GM23338 (cell line): ENCODE results near the gene RBL2.

Experiments
- CREB1 ChIP-seq: fragments of 250-450 bp; sonication (Bioruptor Pico); IDR thresholded peaks from 2 replicates; pipeline ENCODE4 v1.5.0; 2020; ENCODE audit warnings: low read depth, mild to moderate bottlenecking, moderate library complexity
- CTCF ChIP-seq, 2 experiments: fragments of 200-600 bp in 1 of 2; sonication (generic) in 1 of 2; conservative IDR thresholded peaks; 2 replicates each; pipeline versions ENCODE4 v1.5.1 to v1.6.1; 2016 to 2017; ENCODE audit warnings: antibody characterized with exemption in 2 of 2, low read depth in 2 of 2, mild to moderate bottlenecking in 2 of 2, moderate library complexity in 1 of 2
- EZH2 ChIP-seq: fragments of 200-600 bp; sonication (generic); IDR thresholded peaks from one replicate; pipeline ENCODE4 v1.8.0; 2017; ENCODE audit warnings: antibody characterized with exemption, mild to moderate bottlenecking, low read depth; ENCODE audit not compliant: unreplicated experiment
- EZH2phosphoT487 ChIP-seq: fragments of 200-600 bp; sonication (generic); IDR thresholded peaks from one replicate; pipeline ENCODE4 v1.8.1; 2018; ENCODE audit warnings: antibody characterized with exemption; ENCODE audit not compliant: unreplicated experiment
- POLR2AphosphoS5 ChIP-seq: IDR thresholded peaks from 2 replicates; pipeline ENCODE4 v1.6.1; 2016; ENCODE audit warnings: antibody characterized with exemption, low read depth
- REST ChIP-seq: IDR thresholded peaks from one replicate; pipeline ENCODE4 v1.6.1; 2018; ENCODE audit warnings: antibody characterized with exemption; ENCODE audit not compliant: unreplicated experiment
- ZNF114 ChIP-seq: fragments of 250-450 bp; sonication (Bioruptor Pico); IDR thresholded peaks from 2 replicates; pipeline ENCODE4 v1.5.0; 2020; ENCODE audit warnings: mild to moderate bottlenecking, moderate library complexity
- ZNF331 ChIP-seq: fragments of 250-450 bp; sonication (Bioruptor Pico); IDR thresholded peaks from 2 replicates; pipeline ENCODE4 v1.5.0; 2020; ENCODE audit warnings: low read depth, mild to moderate bottlenecking, moderate library complexity

- TF ChIP-seq POLR2AphosphoS5: no peak
- no peak for TF ChIP-seq CTCF (conservative IDR thresholded peaks at IDR 0.05; ENCODE audit: low read depth in 2 of 2)
- TF ChIP-seq EZH2phosphoT487: no peak
- TF ChIP-seq CREB1 (CRISPR knock-in tag): no peak
- TF ChIP-seq EZH2: no peak
- no peak for TF ChIP-seq REST
- TF ChIP-seq ZNF331 (CRISPR knock-in tag): no peak
- TF ChIP-seq ZNF114: no peak
These were observed 31.5 kb downstream of the RBL2 start for GRCh38 chr16:53465606-53466280.
